GM12873 (cell line): Measurements from ENCODE around the gene KIAA0825.

Source experiments
- CTCF ChIP-seq: IDR thresholded peaks from 2 replicates; pipeline ENCODE4 v1.5.1; 2012; ENCODE audit warnings: low read depth, mild to moderate bottlenecking, moderate library complexity, low read length, control low read depth; ENCODE audit not compliant: insufficient read depth; ENCODE audit errors: missing control alignments

KIAA0825 gene

GRCh38 chr5:94192658-94193391, 425.6 kb downstream of the KIAA0825 start:
- TF ChIP-seq CTCF = no peak

GRCh38 chr5:94191604-94192003, 426.8 kb downstream of the KIAA0825 start:
- TF ChIP-seq CTCF = no peak

GRCh38 chr5:94188725-94189124, 429.7 kb downstream of the KIAA0825 start:
- TF ChIP-seq CTCF = no peak

- TF ChIP-seq CTCF = no peak
Measured at GRCh38 chr5:94184870-94185269, 433.5 kb downstream of the KIAA0825 start.

GRCh38 chr5:94181895-94182294, 436.5 kb downstream of the KIAA0825 start:
- peak; percentile 33 for TF ChIP-seq CTCF

GRCh38 chr5:94180761-94181160, 437.6 kb downstream of the KIAA0825 start:
- no peak for TF ChIP-seq CTCF

- no peak for TF ChIP-seq CTCF
Measured at GRCh38 chr5:94175912-94176311, 442.5 kb downstream of the KIAA0825 start.
